Neural cell (in vitro differentiated cells): ENCODE measurements around the gene LIF. TPM values are rescaled to one million over a fixed set of nuclear protein-coding genes. Genes with fewer than 3 reads are reported as not detected.

Source experiments
- H2AFZ ChIP-seq: fragments of 200-600, 300-800 bp; sonication (generic), shearing (Covaris generic); 2 replicates; pipeline ENCODE4 v1.6.0; 2014; ENCODE audit warnings: low read depth, mild to moderate bottlenecking, antibody characterized with exemption, low read length, moderate library complexity
- H3F3A ChIP-seq: fragments of 200-600 bp; shearing (Covaris generic); 2 replicates; pipeline ENCODE4 v1.6.1; 2016; ENCODE audit warnings: mild to moderate bottlenecking, moderate library complexity, mixed read lengths, antibody characterized with exemption, low read length; ENCODE audit not compliant: insufficient read depth, poor library complexity, severe bottlenecking
- H3K27ac ChIP-seq: fragments of 200-600, 300-800 bp; sonication (generic), shearing (Covaris generic); 2 replicates; pipeline ENCODE4 v1.5.1; 2014; ENCODE audit warnings: mild to moderate bottlenecking, low read length, moderate library complexity
- H3K27me3 ChIP-seq: fragments of 300-800, 200-600 bp; sonication (generic), shearing (Covaris generic); 2 replicates; pipeline ENCODE4 v1.6.0; 2014; ENCODE audit warnings: mild to moderate bottlenecking, low read depth, low read length, moderate library complexity; ENCODE audit not compliant: insufficient read depth
- H3K36me3 ChIP-seq: fragments of 300-800, 200-600 bp; sonication (generic), shearing (Covaris generic); 2 replicates; pipeline ENCODE4 v1.5.1; 2014; ENCODE audit warnings: mild to moderate bottlenecking, antibody characterized with exemption, low read length, moderate library complexity; ENCODE audit not compliant: insufficient read depth
- H3K4me2 ChIP-seq: fragments of 300-800, 200-600 bp; sonication (generic), shearing (Covaris generic); 2 replicates; pipeline ENCODE4 v1.6.0; 2014; ENCODE audit warnings: mild to moderate bottlenecking, low read length
- H3K4me3 ChIP-seq: fragments of 300-800, 200-600 bp; sonication (generic), shearing (Covaris generic); 2 replicates; pipeline ENCODE4 v1.5.1; 2014; ENCODE audit warnings: mild to moderate bottlenecking, low read length, moderate library complexity
- H3K79me2 ChIP-seq: fragments of 200-600 bp; shearing (Covaris generic); replicated peaks from 2 replicates; pipeline ENCODE4 v1.6.0; 2014; ENCODE audit warnings: mild to moderate bottlenecking, low read length, moderate library complexity; ENCODE audit not compliant: insufficient read depth
- H3K9ac ChIP-seq: fragments of 300-800, 200-600 bp; sonication (generic), shearing (Covaris generic); 2 replicates; pipeline ENCODE4 v1.6.1; 2016; ENCODE audit warnings: mild to moderate bottlenecking, low read length, mixed read lengths
- H3K9me2 ChIP-seq: fragments of 200-600 bp; shearing (Covaris generic); 2 replicates; pipeline ENCODE4 v1.6.1; 2016; ENCODE audit warnings: mild to moderate bottlenecking, low read length, mixed read lengths; ENCODE audit not compliant: insufficient read depth
- H3K9me3 ChIP-seq: fragments of 200-600, 300-800 bp; sonication (generic), shearing (Covaris generic); 2 replicates; pipeline ENCODE4 v1.6.1; 2016; ENCODE audit warnings: mild to moderate bottlenecking, mixed run types, low read length, moderate library complexity, mixed read lengths
- H4K20me1 ChIP-seq: fragments of 200-600 bp; shearing (Covaris generic); 2 replicates; pipeline ENCODE4 v1.6.1; 2016; ENCODE audit warnings: mild to moderate bottlenecking, mixed run types; ENCODE audit not compliant: insufficient read depth
- CTCF ChIP-seq: fragments of 450-650 bp; IDR thresholded peaks from 2 replicates; pipeline ENCODE4 v1.5.1; 2014; ENCODE audit warnings: antibody characterized with exemption, mild to moderate bottlenecking, moderate library complexity; ENCODE audit not compliant: poor library complexity, severe bottlenecking
- EP300 ChIP-seq: fragments of 450-650 bp; conservative IDR thresholded peaks from 2 replicates; pipeline ENCODE4 v1.6.1; 2014; ENCODE audit warnings: antibody characterized with exemption, mild to moderate bottlenecking, moderate library complexity; ENCODE audit not compliant: poor library complexity, severe bottlenecking
- EZH2 ChIP-seq: fragments of 200-600, 300-800 bp; shearing (Covaris generic), sonication (generic); IDR thresholded peaks from 2 replicates; pipeline ENCODE4 v1.6.1; 2014; ENCODE audit warnings: antibody characterized with exemption, low read length, borderline replicate concordance, mild to moderate bottlenecking; ENCODE audit not compliant: insufficient read depth, poor library complexity, severe bottlenecking
- MXI1 ChIP-seq: fragments of 450-650 bp; conservative IDR thresholded peaks from 2 replicates; pipeline ENCODE4 v1.6.1; 2014; ENCODE audit warnings: antibody characterized with exemption, mild to moderate bottlenecking; ENCODE audit not compliant: poor library complexity, severe bottlenecking
- POLR2AphosphoS5 ChIP-seq: IDR thresholded peaks from 2 replicates; pipeline ENCODE4 v1.6.1; 2012
- RAD21 ChIP-seq: fragments of 450-650 bp; conservative IDR thresholded peaks from 2 replicates; pipeline ENCODE4 v1.6.1; 2014; ENCODE audit warnings: antibody characterized with exemption, mild to moderate bottlenecking, moderate library complexity
- SMC3 ChIP-seq: fragments of 450-650 bp; conservative IDR thresholded peaks from 2 replicates; pipeline ENCODE4 v1.6.1; 2014; ENCODE audit warnings: antibody characterized with exemption, mild to moderate bottlenecking, moderate library complexity; ENCODE audit not compliant: poor library complexity
- TAF1 ChIP-seq: IDR thresholded peaks from 2 replicates; pipeline ENCODE4 v1.6.1; 2012; ENCODE audit warnings: low read depth
- polyA plus RNA-seq: library from polyadenylated mRNA; depleted of rRNA; stranded (reverse); fragments of >200 nt; gene quantifications from 2 replicates; pipeline ENCODE4 v1.2.3, GENCODE V29; 2014
- TF ChIP-seq, protein P1 (sequence below): IDR thresholded peaks from 2 replicates; pipeline ENCODE4 v1.6.1; 2012; ENCODE audit warnings: borderline replicate concordance

The LIF gene
- polyA plus RNA-seq, 1 donor from 2014 or later, result 0.05 TPM

- H3K79me2 ChIP-seq, result no peaks in the 10 kb centered on the region
- TF ChIP-seq MXI1, result no peak
- no peak for TF ChIP-seq EP300
- no peaks in the 10 kb centered on the region for H4K20me1 ChIP-seq
Measured at GRCh38 chr22:30212996-30213441, 33.5 kb downstream of the LIF start.

DNA sequence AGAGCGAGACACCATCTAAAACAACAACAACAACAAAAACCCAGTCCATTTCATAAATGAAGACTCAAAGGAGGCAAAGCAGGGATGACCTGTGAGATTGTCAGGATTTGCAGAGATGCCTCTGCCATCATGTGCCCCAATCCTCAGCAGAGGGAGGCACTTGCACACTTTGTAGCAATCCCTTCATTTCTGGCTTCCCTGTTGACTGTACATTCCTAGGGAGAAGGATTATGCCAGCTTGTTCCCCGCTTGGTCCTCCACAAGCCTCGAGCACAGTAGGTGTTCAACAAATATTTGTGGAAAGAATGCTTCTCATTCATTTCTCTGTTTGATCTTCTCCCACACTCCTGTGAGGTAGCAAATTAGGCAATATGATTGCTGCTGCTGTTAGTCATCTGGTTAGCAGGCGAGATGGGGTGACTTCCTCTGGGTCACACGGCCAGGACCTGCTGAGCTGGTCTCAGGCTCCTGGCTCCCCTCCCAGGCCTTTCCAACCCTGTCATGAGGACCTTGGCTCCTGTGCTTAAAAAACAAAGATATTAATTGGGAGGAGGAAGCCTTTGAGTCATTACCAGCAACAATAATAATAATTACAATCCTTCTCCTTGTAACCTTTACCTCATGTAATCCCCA, 34.1 kb downstream of the LIF start:
- Histone ChIP-seq H3K9me3 (no peaks in the 10 kb centered on the region), H3K27ac (no peak overlapping the region), H2AFZ (no peak overlapping the region), H3F3A (no peaks in the 10 kb centered on the region), H4K20me1 (no peaks in the 10 kb centered on the region), H3K9ac (no peak overlapping the region), H3K27me3 (no peaks in the 10 kb centered on the region), H3K4me2 (no peak overlapping the region), H3K4me3 (no peak overlapping the region), H3K36me3 (no peaks in the 10 kb centered on the region), H3K79me2 (no peaks in the 10 kb centered on the region), H3K9me2 (no peaks in the 10 kb centered on the region)
- TF ChIP-seq EP300, result no peak
- TF ChIP-seq POLR2AphosphoS5, result no peak
- no peak for TF ChIP-seq SMC3
- TF ChIP-seq EZH2, result no peak
- TF ChIP-seq TAF1, result no peak
- no peak for TF ChIP-seq CTCF
- TF ChIP-seq RAD21, result no peak
- TF ChIP-seq, protein P1, sequence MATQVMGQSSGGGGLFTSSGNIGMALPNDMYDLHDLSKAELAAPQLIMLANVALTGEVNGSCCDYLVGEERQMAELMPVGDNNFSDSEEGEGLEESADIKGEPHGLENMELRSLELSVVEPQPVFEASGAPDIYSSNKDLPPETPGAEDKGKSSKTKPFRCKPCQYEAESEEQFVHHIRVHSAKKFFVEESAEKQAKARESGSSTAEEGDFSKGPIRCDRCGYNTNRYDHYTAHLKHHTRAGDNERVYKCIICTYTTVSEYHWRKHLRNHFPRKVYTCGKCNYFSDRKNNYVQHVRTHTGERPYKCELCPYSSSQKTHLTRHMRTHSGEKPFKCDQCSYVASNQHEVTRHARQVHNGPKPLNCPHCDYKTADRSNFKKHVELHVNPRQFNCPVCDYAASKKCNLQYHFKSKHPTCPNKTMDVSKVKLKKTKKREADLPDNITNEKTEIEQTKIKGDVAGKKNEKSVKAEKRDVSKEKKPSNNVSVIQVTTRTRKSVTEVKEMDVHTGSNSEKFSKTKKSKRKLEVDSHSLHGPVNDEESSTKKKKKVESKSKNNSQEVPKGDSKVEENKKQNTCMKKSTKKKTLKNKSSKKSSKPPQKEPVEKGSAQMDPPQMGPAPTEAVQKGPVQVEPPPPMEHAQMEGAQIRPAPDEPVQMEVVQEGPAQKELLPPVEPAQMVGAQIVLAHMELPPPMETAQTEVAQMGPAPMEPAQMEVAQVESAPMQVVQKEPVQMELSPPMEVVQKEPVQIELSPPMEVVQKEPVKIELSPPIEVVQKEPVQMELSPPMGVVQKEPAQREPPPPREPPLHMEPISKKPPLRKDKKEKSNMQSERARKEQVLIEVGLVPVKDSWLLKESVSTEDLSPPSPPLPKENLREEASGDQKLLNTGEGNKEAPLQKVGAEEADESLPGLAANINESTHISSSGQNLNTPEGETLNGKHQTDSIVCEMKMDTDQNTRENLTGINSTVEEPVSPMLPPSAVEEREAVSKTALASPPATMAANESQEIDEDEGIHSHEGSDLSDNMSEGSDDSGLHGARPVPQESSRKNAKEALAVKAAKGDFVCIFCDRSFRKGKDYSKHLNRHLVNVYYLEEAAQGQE, result no peak
- no peak for TF ChIP-seq MXI1

More at GRCh38 chr22:30212996-30213441, 33.5 kb downstream of the LIF start:
- Histone ChIP-seq H3K4me2 (no peak overlapping the region), H3K27me3 (no peaks in the 10 kb centered on the region), H3K9me2 (no peaks in the 10 kb centered on the region), H3F3A (no peaks in the 10 kb centered on the region), H3K9me3 (no peaks in the 10 kb centered on the region), H3K36me3 (no peaks in the 10 kb centered on the region), H3K27ac (no peak overlapping the region), H3K9ac (no peak overlapping the region), H3K4me3 (no peak overlapping the region), H2AFZ (no peak overlapping the region)
